Osteocyte (in vitro differentiated cells): ENCODE measurements around the gene DNAJC7. TPM values are rescaled to one million over a fixed set of nuclear protein-coding genes. Genes with fewer than 3 reads are reported as not detected.

Experiments
- DNase-seq: peaks from one replicate; pipeline ENCODE4 v3.0.0; 2021; ENCODE audit warnings: mixed read lengths; ENCODE audit not compliant: unreplicated experiment; ENCODE audit errors: extremely low spot score
- H3K27ac Mint-ChIP-seq: one replicate; pipeline ENCODE4 v1.8.0; 2021; ENCODE audit warnings: mild to moderate bottlenecking, mixed read lengths; ENCODE audit not compliant: unreplicated experiment
- H3K27me3 Mint-ChIP-seq: one replicate; pipeline ENCODE4 v1.8.0; 2021; ENCODE audit warnings: mixed read lengths; ENCODE audit not compliant: unreplicated experiment
- H3K36me3 Mint-ChIP-seq: one replicate; pipeline ENCODE4 v1.8.0; 2021; ENCODE audit warnings: mixed read lengths; ENCODE audit not compliant: unreplicated experiment
- H3K4me1 Mint-ChIP-seq: one replicate; pipeline ENCODE4 v1.8.0; 2021; ENCODE audit warnings: mixed read lengths; ENCODE audit not compliant: unreplicated experiment
- H3K4me3 Mint-ChIP-seq: one replicate; pipeline ENCODE4 v1.8.0; 2021; ENCODE audit warnings: mild to moderate bottlenecking, moderate library complexity, mixed read lengths; ENCODE audit not compliant: unreplicated experiment
- H3K9me3 Mint-ChIP-seq: one replicate; pipeline ENCODE4 v1.8.0; 2021; ENCODE audit warnings: mixed read lengths; ENCODE audit not compliant: unreplicated experiment
- total RNA-seq: library from RNA; stranded (reverse); gene quantifications from 2 replicates; pipeline ENCODE4 v1.2.1, GENCODE V29; 2021
- TF ChIP-seq, protein P1 (sequence below): fragments of 200-600 bp; sonication (generic); IDR thresholded peaks from 2 replicates; pipeline ENCODE4 v1.5.0; 2021; ENCODE audit warnings: antibody characterized with exemption, mild to moderate bottlenecking, moderate library complexity

Gene DNAJC7
- total RNA-seq, 1 donor from 2014 or later, result 73.9 TPM

DNA sequence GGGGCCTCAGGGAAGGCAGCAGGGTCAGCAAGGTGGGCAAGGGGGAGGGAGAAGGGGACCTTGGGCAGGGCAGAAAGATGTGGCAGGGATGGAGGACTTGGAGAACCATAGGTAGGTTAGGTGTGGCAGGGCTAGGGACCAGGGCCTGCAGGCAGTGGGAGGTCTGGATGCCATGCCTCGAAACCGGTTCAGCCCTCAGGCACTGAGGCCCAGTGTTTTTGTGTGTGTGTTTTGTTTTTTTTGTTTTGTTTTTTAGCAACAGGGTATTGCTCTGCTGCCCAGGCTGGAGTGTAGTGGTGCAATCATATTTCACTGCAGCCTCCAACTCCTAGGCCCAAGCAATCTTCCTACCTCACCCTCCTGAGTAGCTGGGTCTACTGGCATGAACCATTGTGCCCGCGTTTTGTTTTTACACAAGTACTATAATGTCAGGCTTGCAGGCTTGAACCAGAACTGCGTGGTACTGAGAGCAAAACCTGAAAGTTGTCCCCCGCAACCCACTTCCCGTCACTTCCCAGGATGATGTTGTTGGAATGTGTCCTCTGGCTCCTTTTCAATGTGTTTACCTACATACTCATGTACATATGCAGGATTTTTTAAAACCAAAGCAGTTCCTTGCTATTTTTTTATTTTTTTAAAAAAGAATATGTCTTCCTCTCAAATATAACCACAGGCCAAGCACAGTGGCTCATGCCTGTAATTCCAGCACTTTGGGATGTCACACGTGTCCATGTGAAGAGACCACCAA, 74.4 kb downstream of the DNAJC7 start:
- DNase-seq, result no peak

DNA sequence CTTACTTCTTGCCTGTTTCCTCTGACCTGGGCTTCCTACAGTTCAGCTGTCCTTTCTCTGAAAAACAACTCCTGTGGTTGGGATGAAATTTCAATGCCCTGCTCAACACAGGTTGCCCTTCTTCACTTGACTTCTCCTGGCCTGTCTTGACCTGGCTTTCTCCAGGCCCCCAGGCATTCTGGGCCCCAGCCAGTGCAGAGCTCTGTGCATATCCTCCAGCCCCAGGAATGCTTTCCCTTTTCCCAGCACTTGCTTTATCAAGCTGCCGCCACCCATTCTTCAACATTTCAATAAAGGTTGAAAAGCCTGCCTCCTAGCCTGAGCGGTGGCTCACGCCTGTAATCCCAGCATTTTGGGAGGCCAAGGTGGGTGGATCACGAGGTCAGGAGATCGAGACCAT, 76.1 kb downstream of the DNAJC7 start:
- DNase-seq, result no peak
- H3K9me3 Mint-ChIP-seq, result no peaks in the 10 kb centered on the region
- no peaks in the 10 kb centered on the region for H3K36me3 Mint-ChIP-seq
- no peak overlapping the region for H3K4me3 Mint-ChIP-seq
- no peak overlapping the region for H3K27ac Mint-ChIP-seq
- no peaks in the 10 kb centered on the region for H3K27me3 Mint-ChIP-seq
- H3K4me1 Mint-ChIP-seq, result no peaks in the 10 kb centered on the region
- TF ChIP-seq, protein P1, sequence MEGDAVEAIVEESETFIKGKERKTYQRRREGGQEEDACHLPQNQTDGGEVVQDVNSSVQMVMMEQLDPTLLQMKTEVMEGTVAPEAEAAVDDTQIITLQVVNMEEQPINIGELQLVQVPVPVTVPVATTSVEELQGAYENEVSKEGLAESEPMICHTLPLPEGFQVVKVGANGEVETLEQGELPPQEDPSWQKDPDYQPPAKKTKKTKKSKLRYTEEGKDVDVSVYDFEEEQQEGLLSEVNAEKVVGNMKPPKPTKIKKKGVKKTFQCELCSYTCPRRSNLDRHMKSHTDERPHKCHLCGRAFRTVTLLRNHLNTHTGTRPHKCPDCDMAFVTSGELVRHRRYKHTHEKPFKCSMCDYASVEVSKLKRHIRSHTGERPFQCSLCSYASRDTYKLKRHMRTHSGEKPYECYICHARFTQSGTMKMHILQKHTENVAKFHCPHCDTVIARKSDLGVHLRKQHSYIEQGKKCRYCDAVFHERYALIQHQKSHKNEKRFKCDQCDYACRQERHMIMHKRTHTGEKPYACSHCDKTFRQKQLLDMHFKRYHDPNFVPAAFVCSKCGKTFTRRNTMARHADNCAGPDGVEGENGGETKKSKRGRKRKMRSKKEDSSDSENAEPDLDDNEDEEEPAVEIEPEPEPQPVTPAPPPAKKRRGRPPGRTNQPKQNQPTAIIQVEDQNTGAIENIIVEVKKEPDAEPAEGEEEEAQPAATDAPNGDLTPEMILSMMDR, result no peak

More for the DNA sequence above, 74.4 kb downstream of the DNAJC7 start:
- Mint-ChIP-seq H3K4me3 (no peak overlapping the region), H3K36me3 (no peaks in the 10 kb centered on the region), H3K27ac (no peak overlapping the region), H3K4me1 (no peaks in the 10 kb centered on the region), H3K27me3 (no peaks in the 10 kb centered on the region), H3K9me3 (no peaks in the 10 kb centered on the region)
- TF ChIP-seq, protein P1, result no peak

DNA sequence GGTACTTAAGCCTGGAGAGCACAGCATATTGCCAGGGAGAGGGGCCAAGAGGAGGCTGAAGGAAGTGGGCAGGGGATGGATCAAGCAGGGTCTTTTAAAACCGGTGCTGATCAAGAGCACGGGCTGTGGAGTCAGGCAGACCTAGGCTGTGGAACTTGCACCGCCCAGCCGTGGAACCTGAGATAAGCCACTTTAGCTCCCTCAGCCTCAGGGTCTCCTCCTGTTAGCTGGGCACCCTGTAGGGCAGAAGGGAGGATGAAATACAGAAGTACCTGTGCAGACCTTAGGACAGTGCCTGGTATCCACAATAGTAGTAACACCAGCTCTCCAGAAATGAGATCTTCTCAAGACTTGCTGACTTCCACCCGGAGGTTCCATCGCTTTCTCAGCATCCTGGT, 77.5 kb downstream of the DNAJC7 start:
- no peak for DNase-seq
- Mint-ChIP-seq H3K27ac (no peak overlapping the region), H3K9me3 (no peaks in the 10 kb centered on the region), H3K27me3 (no peaks in the 10 kb centered on the region), H3K4me3 (no peak overlapping the region), H3K4me1 (no peaks in the 10 kb centered on the region), H3K36me3 (no peaks in the 10 kb centered on the region)
- TF ChIP-seq, protein P1, result no peak

DNA sequence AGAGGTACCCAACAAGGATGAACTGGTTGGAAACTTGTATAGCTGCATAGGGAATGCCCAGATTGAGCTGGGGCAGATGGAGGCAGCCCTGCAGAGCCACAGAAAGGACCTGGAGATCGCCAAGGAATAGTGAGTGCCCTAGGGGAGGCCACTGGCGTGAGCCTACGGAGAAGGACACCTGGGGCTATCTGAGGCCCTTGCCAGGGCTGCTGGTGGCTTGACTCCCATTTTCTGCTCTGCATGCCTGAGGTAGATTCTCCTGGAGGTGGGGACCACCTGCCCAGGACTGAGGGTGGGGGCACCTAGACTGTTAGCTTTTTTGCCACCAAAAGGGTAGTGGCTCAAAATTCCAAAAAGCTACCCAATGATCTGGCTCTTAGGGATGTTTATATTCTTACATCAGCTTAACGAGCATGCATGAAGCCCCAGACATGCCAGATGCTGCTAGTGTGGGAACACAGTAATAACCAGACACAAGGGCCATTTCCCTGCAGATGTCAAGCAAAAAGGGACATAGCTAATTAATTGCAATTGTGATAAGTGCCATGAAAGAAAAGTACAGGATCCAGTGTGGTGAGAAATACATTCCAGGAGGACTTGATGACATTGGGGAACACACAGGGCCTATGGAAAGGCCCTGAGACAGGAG, 78.1 kb downstream of the DNAJC7 start:
- Mint-ChIP-seq H3K4me3 (no peak overlapping the region), H3K9me3 (no peaks in the 10 kb centered on the region), H3K4me1 (no peaks in the 10 kb centered on the region), H3K27ac (no peak overlapping the region), H3K36me3 (no peaks in the 10 kb centered on the region), H3K27me3 (no peaks in the 10 kb centered on the region)
- TF ChIP-seq, protein P1, result no peak
- DNase-seq, result no peak
